Progenitor cell of endocrine pancreas (in vitro differentiated cells): ENCODE data around the gene PIGW. TPM values are rescaled to one million over a fixed set of nuclear protein-coding genes. Genes with fewer than 3 reads are reported as not detected.
"Not testable (repeated sequence)": the region's sequence is repeated elsewhere in the genome, so short reads cannot be mapped to it uniquely, and the experiment has no call there.

Source experiments
- DNase-seq: peaks from one replicate; pipeline ENCODE4 v3.0.0; 2021; ENCODE audit warnings: low spot score; ENCODE audit not compliant: unreplicated experiment
- H3K27ac Mint-ChIP-seq: 2 replicates; pipeline ENCODE4 v1.8.0; 2021; ENCODE audit warnings: mild to moderate bottlenecking, moderate library complexity, mixed read lengths
- H3K27me3 Mint-ChIP-seq: 2 replicates; pipeline ENCODE4 v1.8.0; 2021; ENCODE audit warnings: mixed read lengths
- H3K36me3 Mint-ChIP-seq: 2 replicates; pipeline ENCODE4 v1.8.0; 2022; ENCODE audit warnings: mixed read lengths; ENCODE audit not compliant: insufficient read depth
- H3K4me1 Mint-ChIP-seq: 2 replicates; pipeline ENCODE4 v1.8.0; 2021; ENCODE audit warnings: low read depth, mixed read lengths
- H3K4me3 Mint-ChIP-seq: 2 replicates; pipeline ENCODE4 v1.8.0; 2021; ENCODE audit warnings: low read depth, mild to moderate bottlenecking, moderate library complexity, mixed read lengths
- H3K9me3 Mint-ChIP-seq: 2 replicates; pipeline ENCODE4 v1.8.0; 2021; ENCODE audit warnings: low read depth, mixed read lengths
- total RNA-seq: library from RNA; stranded (reverse); gene quantifications from 2 replicates; pipeline ENCODE4 v1.2.1, GENCODE V29; 2021
- TF ChIP-seq, protein P1 (sequence below): fragments of 200-600 bp; sonication (generic); IDR thresholded peaks from one replicate; pipeline ENCODE4 v1.5.0; 2021; ENCODE audit warnings: antibody characterized with exemption, mild to moderate bottlenecking; ENCODE audit not compliant: unreplicated experiment

PIGW gene
- total RNA-seq, 1 donor from 2014 or later, result 7.3 TPM

DNA sequence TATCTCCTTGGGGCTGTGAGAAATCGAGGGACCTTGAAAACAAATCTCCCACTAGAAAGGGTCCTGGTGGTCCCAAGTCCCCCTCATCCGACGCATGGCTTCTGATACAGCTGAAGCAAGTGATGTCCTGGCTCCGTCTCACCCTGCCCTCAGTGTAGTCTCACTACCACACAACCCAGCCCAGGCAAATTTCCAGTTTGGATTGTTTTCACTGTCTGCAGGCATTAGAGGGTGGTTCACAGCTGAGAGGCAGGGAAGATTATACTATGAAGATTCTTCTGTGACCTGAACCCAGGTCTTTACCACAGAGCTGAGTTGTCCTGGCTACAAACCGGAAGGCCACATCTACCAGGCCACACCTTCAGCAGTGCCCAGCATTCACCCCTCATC, 30.6 kb upstream of the PIGW start:
- Mint-ChIP-seq H3K4me1 (no peaks in the 10 kb centered on the region), H3K27ac (no peak overlapping the region), H3K4me3 (no peak overlapping the region), H3K9me3 (no peaks in the 10 kb centered on the region), H3K27me3 (no peaks in the 10 kb centered on the region), H3K36me3 (peaks cover 5% of the 10 kb centered on the region)
- TF ChIP-seq, protein P1, sequence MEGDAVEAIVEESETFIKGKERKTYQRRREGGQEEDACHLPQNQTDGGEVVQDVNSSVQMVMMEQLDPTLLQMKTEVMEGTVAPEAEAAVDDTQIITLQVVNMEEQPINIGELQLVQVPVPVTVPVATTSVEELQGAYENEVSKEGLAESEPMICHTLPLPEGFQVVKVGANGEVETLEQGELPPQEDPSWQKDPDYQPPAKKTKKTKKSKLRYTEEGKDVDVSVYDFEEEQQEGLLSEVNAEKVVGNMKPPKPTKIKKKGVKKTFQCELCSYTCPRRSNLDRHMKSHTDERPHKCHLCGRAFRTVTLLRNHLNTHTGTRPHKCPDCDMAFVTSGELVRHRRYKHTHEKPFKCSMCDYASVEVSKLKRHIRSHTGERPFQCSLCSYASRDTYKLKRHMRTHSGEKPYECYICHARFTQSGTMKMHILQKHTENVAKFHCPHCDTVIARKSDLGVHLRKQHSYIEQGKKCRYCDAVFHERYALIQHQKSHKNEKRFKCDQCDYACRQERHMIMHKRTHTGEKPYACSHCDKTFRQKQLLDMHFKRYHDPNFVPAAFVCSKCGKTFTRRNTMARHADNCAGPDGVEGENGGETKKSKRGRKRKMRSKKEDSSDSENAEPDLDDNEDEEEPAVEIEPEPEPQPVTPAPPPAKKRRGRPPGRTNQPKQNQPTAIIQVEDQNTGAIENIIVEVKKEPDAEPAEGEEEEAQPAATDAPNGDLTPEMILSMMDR, result no peak
- DNase-seq, result no peak

DNA sequence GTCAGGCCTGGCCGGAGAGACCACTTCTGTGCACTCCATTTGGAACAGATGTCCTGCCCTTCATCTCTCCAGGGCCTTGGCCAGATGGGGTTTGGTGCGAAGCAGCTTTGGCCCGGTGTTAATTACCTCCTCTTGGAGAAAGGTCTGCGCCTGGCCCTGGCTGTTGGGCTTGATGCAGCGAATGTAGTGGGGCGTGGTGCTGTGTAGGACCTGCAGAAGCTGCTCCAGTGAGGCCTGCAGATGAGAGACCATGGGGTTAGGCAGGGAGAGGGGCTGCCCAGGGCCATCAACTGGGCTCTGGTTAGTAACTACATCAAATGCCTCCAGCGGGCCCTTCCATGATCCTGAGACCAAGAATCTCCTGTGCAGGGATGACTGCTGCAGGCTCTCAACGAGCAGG, 29.6 kb upstream of the PIGW start:
- TF ChIP-seq, protein P1, result no peak
- Mint-ChIP-seq H3K27ac (no peak overlapping the region), H3K4me3 (no peak overlapping the region), H3K36me3 (peaks cover 5% of the 10 kb centered on the region), H3K9me3 (no peaks in the 10 kb centered on the region), H3K4me1 (no peaks in the 10 kb centered on the region), H3K27me3 (no peaks in the 10 kb centered on the region)
- no peak for DNase-seq

DNA sequence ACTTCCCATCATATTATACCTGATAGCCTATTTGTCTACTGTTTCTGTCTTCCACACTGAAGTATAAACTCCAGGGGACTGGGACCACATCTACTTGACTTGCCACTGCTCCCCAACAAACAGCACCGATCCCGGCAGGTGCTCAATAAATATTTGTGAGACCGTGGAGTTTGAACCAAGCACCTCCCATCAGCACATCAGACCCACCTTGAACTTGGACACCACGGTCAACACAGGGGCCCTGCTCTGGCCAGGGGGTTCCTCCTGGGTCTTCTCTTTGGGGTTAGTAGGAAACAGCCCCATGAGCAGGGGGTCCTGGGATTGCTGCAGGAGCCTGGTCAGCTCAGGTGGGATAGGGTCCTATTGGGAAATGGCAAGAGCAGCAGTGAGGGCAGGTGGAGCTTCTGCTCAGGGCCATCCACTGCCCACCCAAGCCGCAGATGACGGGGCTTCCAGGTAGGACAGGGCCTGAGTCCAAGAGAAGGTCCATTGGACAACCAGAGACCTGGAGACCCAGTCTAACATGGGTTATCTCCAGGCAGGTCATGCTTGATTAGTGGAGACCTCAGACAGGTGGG, 28.4 kb upstream of the PIGW start:
- Mint-ChIP-seq H3K27ac (no peak overlapping the region), H3K36me3 (peaks cover 5% of the 10 kb centered on the region), H3K27me3 (no peaks in the 10 kb centered on the region), H3K4me3 (no peak overlapping the region), H3K4me1 (no peaks in the 10 kb centered on the region), H3K9me3 (no peaks in the 10 kb centered on the region)
- DNase-seq, result no peak
- TF ChIP-seq, protein P1, result no peak

DNA sequence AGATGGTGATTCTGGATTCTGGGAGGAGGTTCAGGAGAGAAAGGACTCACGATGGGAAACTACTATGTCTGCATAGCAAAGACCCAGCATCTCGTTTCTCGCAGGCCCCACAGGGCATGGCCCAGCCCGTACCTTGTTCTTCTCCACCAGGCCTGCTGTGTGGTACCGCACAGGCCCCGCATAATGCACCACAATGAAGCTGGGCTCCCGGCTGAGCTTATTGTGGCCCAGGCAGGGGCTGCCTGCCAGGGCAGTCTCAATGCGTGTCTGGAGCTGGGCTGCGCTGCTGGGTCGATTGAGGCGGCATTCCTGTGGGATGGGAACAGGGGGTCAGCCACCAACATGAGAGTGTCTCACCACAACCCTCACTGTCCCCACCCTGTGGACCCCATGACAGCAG, 28.0 kb upstream of the PIGW start:
- Mint-ChIP-seq H3K27ac (no peak overlapping the region), H3K4me3 (no peak overlapping the region), H3K4me1 (no peaks in the 10 kb centered on the region), H3K27me3 (no peaks in the 10 kb centered on the region), H3K9me3 (no peaks in the 10 kb centered on the region), H3K36me3 (peaks cover 5% of the 10 kb centered on the region)
- no peak for DNase-seq
- TF ChIP-seq, protein P1, result no peak

DNA sequence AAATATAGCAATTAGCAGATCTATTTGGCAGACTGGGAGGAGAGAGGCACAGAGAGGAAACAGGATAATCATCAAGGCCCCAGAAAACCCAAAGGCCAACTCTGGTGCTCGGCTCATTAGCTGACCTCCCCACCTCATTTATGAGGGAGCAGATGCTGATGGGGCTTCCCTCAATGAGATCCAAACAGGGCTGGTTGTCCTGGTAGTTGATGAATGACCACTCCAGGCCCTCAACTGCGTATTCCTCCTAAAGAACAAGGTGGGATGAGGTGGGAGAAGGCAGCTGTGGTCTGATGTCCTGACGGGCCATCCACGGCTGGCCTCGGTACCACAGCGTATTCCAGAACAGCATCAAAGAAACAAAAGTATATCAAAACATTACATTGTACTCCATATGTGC, 27.5 kb upstream of the PIGW start:
- Mint-ChIP-seq H3K9me3 (no peaks in the 10 kb centered on the region), H3K27ac (no peak overlapping the region), H3K4me3 (no peak overlapping the region), H3K36me3 (peaks cover 5% of the 10 kb centered on the region), H3K27me3 (no peaks in the 10 kb centered on the region), H3K4me1 (no peaks in the 10 kb centered on the region)
- DNase-seq, result no peak
- TF ChIP-seq, protein P1, result no peak

DNA sequence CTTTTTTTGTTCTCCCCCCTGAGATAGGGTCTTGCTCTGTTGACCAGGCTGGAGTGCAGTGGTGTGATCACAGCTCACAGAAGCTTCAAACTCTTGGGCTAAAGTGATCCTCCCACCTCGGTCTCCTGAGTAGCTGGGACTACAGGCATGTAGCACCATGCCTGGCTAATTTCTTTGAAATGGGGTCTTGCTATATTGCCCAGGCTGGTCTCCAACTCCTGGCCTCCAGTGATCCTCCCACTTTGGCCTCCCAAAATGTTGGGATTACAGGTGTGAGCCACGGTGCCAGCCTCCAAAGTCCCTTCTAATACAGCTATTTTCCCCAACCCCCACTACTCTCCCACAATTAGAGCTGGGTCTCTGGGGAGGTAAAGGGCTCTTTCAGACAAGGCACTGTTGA, 26.3 kb upstream of the PIGW start:
- not testable (repeated sequence) for H3K36me3 Mint-ChIP-seq, H3K4me1 Mint-ChIP-seq, DNase-seq, H3K27ac Mint-ChIP-seq, H3K4me3 Mint-ChIP-seq, H3K27me3 Mint-ChIP-seq, H3K9me3 Mint-ChIP-seq
